Progenitor cell of endocrine pancreas (in vitro differentiated cells): ENCODE measurements around the gene NME3. TPM values are rescaled to one million over a fixed set of nuclear protein-coding genes. Genes with fewer than 3 reads are reported as not detected.

Source experiments
- DNase-seq: peaks from one replicate; pipeline ENCODE4 v3.0.0; 2021; ENCODE audit warnings: low spot score; ENCODE audit not compliant: unreplicated experiment
- H3K27ac Mint-ChIP-seq: 2 replicates; pipeline ENCODE4 v1.8.0; 2021; ENCODE audit warnings: mild to moderate bottlenecking, moderate library complexity, mixed read lengths
- H3K27me3 Mint-ChIP-seq: 2 replicates; pipeline ENCODE4 v1.8.0; 2021; ENCODE audit warnings: mixed read lengths
- H3K36me3 Mint-ChIP-seq: 2 replicates; pipeline ENCODE4 v1.8.0; 2022; ENCODE audit warnings: mixed read lengths; ENCODE audit not compliant: insufficient read depth
- H3K4me1 Mint-ChIP-seq: 2 replicates; pipeline ENCODE4 v1.8.0; 2021; ENCODE audit warnings: low read depth, mixed read lengths
- H3K4me3 Mint-ChIP-seq: 2 replicates; pipeline ENCODE4 v1.8.0; 2021; ENCODE audit warnings: low read depth, mild to moderate bottlenecking, moderate library complexity, mixed read lengths
- H3K9me3 Mint-ChIP-seq: 2 replicates; pipeline ENCODE4 v1.8.0; 2021; ENCODE audit warnings: low read depth, mixed read lengths
- CTCF ChIP-seq: fragments of 200-600 bp; sonication (generic); IDR thresholded peaks from one replicate; pipeline ENCODE4 v1.5.0; 2021; ENCODE audit warnings: antibody characterized with exemption, mild to moderate bottlenecking; ENCODE audit not compliant: unreplicated experiment
- total RNA-seq: library from RNA; stranded (reverse); gene quantifications from 2 replicates; pipeline ENCODE4 v1.2.1, GENCODE V29; 2021

Gene NME3
- total RNA-seq, 1 donor from 2014 or later, result 34.4 TPM

DNA sequence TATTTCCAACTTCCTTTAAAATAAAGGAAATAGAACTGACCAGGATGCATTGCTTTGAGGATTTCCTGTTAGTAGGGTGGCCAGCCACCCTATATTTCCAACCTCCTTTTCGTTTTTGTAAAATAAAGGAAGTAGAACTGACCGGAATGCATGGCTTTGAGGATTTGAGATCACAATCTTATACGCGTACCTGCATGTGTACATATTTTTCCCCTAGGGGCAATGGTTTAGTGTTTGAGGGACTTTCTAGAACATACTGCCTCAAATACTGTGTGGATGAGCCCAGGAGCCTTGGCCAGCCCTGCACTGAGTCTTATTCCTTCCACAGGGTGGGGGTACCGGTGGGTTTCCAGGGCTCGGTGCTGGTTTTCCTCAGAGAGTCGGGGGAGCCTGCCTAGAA lies 39.7 kb downstream of the NME3 start:
- no peak for DNase-seq
- no peaks in the 10 kb centered on the region for H3K27me3 Mint-ChIP-seq
- no peak for TF ChIP-seq CTCF
- H3K36me3 Mint-ChIP-seq, result peaks cover 7% of the 10 kb centered on the region
- no peak overlapping the region for H3K4me3 Mint-ChIP-seq
- H3K4me1 Mint-ChIP-seq, result no peaks in the 10 kb centered on the region
- H3K27ac Mint-ChIP-seq, result peak overlapping the region; percentile 31
- H3K9me3 Mint-ChIP-seq, result no peaks in the 10 kb centered on the region

GRCh38 chr16:1731073-1731472 lies 40.3 kb downstream of the NME3 start:
- Mint-ChIP-seq H3K27me3 (no peaks in the 10 kb centered on the region), H3K4me3 (no peak overlapping the region), H3K4me1 (no peaks in the 10 kb centered on the region), H3K27ac (no peak overlapping the region), H3K9me3 (no peaks in the 10 kb centered on the region), H3K36me3 (peaks cover 7% of the 10 kb centered on the region)
- TF ChIP-seq CTCF, result no peak
- DNase-seq, result no peak

- no peaks in the 10 kb centered on the region for H3K4me1 Mint-ChIP-seq
- no peak for DNase-seq
- no peak overlapping the region for H3K27ac Mint-ChIP-seq
- H3K36me3 Mint-ChIP-seq, result peaks cover 7% of the 10 kb centered on the region
- H3K27me3 Mint-ChIP-seq, result no peaks in the 10 kb centered on the region
- no peak overlapping the region for H3K4me3 Mint-ChIP-seq
- no peak for TF ChIP-seq CTCF
- no peaks in the 10 kb centered on the region for H3K9me3 Mint-ChIP-seq
Measured at GRCh38 chr16:1729445-1729844, 41.9 kb downstream of the NME3 start.

DNA sequence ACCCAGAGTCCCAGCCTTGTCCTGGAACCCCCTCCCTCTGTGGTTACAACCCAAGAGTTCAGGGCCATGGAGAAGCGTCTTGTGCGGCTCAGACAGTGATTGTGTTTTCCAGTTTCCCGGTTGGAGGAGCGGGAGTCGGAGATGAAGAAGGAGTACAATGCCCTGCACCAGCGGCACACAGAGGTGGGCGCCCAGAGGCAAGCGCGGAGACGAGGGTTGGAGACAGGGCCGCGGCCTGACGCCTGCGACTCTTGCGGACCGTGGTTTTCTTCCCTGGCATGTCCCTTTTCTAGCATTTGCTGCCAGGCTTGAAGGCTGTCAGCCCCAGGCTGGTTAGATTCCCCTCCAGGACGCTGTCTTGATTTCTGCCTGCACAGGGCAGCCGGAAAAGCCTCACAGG lies 42.3 kb downstream of the NME3 start:
- Mint-ChIP-seq H3K36me3 (peaks cover 7% of the 10 kb centered on the region), H3K27me3 (no peaks in the 10 kb centered on the region), H3K27ac (no peak overlapping the region), H3K9me3 (no peaks in the 10 kb centered on the region), H3K4me1 (no peaks in the 10 kb centered on the region), H3K4me3 (no peak overlapping the region)
- TF ChIP-seq CTCF, result no peak
- DNase-seq, result no peak

DNA sequence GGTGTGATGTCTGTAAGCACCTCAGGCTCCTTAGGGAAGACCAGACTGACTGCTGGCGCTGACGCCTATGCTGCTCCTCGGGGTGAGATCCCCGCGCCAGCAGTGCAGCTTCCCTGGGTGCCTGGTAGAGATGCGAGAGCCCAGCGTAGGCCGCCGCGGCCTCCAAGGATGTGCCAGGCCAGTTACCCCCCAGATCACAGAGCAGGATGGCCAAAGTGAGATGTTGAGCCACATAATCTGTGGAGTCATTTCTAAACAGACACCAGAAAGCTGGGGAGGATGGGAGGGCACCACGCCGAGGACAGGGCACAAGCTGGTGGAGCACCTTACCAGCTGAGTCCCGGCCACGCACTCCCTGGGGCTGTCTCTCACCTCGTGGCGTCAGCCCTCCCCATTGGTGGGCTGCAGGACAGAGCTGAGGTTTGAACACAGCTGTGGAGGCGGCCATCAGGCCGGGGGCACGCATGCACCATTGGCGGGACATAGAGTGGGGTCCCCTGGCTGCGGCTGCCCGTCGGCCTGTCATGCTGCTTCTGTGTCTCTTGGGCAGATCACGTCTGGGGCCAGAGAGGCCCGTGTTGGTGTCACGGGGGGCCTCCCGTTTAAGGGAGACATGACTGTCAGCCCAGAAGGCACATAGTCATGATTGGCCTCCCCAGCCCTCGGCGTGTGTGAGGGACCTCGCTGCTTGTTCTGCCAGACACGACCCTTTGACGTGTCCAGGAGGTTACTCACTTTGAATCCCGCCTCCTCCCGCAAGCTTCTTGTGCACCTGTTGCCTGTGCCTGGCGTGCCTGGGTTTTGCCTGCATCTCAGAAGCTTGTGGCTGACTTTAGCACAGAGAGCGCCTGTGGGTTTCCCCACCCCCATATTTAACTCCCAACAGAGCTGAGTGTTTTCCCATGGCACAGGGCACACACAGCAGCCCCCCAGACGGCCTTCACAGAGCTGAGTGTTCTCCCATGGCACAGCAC lies 43.4 kb downstream of the NME3 start:
- H3K27me3 Mint-ChIP-seq, result no peaks in the 10 kb centered on the region
- no peak for TF ChIP-seq CTCF
- H3K36me3 Mint-ChIP-seq, result peaks cover 7% of the 10 kb centered on the region
- no peak for DNase-seq
- no peaks in the 10 kb centered on the region for H3K9me3 Mint-ChIP-seq
- no peaks in the 10 kb centered on the region for H3K4me1 Mint-ChIP-seq
- no peak overlapping the region for H3K27ac Mint-ChIP-seq
- H3K4me3 Mint-ChIP-seq, result no peak overlapping the region
